DMS153 treated with DMSO at 0.1 percent for 48 hours (cell line): ENCODE data around the gene AFG3L2.
"Not testable (repeated sequence)": the region's sequence is repeated elsewhere in the genome, so short reads cannot be mapped to it uniquely, and the experiment has no call there.

Source experiments
- DNase-seq: peaks from one replicate; lab custom pipeline; 2025; ENCODE audit not compliant: unreplicated experiment; lab: John Stamatoyannopoulos, UW

Gene AFG3L2

DNA sequence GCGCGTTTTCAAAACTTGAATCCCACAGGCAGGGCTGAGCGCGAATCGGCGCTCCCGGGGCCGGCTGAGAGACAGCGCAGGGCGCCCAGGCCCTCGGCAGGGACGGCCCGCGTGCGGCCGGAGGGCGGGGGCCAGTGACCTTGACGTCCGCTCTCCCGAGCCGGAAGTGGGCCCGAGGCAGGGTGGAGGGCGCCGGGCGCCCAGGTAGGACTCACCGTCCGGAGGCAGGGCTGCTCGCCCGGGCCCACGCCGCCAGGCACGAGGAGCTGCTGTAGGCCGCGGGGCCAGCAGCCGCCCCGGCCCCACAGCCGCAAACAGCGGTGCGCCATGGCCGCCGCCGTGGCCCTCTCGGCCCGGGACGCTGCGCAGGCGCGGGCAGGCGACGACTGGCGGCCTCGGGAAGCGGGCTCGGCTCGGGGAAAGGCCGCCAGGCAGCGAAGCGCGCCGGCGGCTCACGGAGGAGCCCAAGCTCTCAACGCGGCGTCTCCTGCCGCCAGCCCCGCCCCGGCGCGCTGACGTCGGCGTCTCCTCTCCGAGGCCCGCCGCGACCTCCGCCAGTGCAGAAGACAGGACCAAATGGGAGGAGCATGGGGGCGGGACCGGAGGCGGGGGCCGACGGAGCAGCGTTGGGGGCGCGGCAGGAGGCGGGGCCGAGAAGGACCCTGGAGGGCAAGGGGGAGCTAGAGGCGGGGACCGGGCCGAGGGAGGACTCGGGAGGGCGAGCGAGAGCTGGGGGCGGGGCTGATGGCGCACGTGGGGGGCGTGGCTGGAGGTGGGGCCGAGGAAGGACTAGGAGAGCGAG is at the start of gene AFG3L2:
Gene AFG3L2 (minus strand): TSS at position 474 of the 802 bp plus-strand sequence. CDS start 145 bp downstream, at position 329.
- DNase-seq = peak; percentile 70

DNA sequence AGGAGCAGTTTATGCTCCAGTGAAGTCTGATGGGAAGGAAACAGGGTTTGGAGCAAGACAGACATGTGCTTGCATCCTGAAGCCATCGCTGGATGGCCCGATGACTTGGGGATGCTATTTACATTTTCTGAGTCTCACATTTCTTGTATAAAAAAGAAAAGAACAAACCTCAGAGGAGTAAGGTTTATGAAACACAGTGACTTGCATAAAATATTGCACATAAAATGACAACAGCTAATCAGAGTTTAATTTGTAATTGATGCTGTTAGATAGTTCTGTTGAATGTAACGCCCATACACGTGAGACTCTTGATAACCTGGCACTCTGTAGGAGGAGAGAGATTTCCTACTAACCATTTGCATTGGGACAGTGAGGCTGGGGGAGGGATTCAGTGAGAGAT is 47.2 kb upstream of the AFG3L2 start:
- no peak for DNase-seq

DNA sequence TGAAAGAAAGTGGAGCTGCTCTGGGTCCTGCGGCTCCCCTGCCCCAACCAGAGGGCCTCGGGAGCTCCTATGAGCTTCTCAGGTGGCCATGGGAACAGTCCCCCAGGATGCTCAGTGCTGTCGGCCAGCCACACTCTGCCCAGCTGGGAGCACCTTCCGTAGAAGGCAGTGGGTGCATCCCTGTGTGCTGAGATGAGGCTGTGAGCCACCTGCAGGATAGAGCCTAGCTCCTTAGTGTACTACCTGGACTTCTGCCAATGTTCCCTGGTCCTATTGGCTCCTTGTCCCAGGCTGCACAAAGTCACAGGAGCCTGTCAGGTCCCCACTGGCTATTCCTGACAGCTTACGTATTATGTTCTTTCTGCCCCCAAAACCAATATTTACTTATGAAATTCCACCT is 46.8 kb upstream of the AFG3L2 start:
- no peak for DNase-seq

DNA sequence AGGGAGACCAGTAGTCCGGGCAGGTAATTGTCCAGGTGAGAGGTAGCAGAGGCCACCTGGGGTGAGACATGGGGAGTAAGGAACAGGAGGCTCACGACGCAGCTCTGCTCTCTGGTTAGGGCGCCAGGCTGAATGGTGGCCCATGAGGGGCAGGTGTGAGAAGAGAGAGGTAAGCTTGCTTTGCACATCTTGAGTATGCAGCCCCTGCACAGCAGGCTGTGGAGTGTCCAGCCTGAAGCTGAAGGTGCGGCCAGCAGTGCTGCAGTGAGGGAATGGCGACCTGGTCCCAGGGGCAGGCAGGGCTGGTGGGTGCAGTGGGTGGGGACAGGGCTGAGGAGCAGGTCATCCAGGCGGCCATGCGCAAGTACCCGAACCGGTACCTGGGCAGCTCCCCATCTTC is 46.4 kb upstream of the AFG3L2 start:
- DNase-seq = no peak

DNA sequence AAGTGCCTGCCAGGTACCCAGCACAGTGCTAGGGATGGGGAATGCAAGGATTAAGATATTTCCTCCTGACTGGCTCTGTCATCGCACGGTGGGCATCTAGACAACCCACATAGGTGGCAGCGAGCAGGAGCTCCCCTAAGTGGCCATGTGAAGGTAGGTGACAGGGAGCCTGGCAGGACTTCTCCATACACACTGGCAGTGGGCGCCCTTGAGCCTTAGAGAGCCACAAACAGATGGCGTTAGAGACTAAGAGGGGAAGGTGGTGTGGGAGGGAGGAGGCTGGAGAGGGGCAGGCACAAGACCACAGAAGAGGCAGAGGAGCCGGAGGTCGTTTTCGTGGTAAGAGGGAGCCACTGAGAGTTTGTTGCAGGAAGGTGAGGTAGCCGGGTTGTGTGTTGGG is 45.9 kb upstream of the AFG3L2 start:
- DNase-seq = no peak

DNA sequence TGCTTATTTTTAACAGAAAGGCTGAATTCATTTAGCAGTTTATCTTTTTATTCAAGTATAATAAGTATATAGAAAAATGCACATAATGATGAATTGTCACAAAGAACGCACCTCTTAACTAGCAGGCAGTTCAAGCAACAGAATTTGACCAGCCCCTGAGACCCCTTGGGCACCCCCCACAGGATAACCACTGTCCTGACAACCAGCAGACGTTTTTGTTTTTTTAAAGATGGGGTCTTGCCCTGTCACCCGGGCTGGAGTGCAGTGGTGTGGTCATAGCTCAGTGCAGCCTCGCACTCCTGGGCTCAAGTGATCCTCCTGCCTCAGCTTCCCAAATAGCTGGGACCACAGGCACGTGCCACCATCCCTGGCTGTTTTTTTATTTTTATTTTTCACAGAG is 44.7 kb upstream of the AFG3L2 start:
- DNase-seq = no peak

DNA sequence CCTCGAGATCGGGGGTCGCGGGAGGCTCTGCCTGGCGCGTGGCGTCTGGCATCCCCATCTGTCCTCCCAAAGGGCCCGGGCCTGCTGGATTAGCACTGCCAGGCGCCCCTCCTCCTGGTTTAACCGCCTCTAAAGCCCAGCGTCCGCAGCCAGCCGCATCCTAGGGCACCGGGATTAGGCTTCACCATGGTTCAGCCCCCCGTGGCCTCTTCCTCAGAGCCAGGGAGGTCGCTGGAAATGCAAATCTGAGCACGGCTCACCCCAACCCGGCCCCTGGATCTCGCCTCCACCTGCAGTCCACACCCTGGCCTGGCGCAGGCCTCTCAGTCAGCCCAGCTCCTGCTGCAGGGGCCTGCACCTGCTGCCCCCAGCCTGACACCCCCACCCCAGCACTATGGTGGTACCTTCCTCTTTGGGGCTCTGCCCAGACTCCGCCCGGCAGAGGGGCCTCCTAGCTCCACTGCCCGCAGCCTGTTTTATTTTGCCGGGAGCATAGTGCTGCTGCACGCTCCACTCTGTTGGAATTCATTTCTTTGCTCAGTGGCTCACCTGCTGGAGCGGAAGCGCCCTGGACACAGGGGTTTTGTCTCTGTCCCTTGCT is 43.9 kb upstream of the AFG3L2 start:
- no peak for DNase-seq

DNA sequence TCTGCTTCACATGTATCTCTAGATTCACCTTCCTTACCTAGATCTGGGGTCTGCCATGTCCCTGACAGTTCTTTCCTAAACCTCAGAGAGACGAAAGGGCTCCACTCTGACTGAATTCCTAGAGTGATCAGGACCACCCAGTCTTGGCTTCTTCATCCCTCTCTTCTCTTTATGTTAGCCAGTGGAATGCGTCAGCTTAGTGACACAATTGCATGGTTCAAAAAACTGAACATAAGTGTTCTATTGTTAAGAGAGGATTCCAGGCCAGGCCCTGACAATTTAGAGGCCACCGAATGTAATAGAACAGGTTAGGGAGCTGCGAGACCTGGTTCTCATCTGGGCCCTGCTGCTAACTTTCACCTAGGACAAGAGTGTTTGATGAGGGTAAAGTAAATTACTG is 40.7 kb upstream of the AFG3L2 start:
- no peak for DNase-seq

DNA sequence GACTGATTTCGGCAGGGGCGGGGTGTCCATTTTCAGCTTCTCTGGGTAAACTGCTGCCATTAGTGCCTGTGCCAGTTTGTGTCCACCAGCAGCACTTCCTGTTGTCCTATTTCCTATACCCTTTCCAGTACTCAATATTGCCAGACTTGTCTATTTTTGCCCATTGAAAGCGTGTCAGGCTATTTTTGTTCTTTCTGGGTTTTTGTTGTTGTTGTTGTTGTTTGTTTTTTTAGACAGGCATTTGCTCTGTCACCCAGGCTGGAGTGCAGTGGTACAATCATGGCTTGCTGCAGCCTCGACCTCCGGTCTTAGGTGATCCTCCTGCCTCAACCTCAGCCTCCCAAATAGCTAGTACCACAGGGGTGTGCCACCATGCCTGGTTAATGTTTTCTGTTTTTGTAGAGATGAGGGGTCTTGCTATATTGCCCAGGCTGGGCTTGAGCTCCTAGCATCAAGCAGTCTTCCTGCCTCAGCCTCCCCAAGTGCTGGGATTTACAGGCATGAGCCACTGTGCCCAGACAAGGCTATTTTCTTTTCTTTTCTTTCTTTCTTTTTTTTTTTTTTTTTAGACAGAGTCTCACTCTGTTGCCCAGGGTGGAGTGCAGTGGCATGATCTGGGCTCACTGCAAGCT is 39.2 kb upstream of the AFG3L2 start:
- no peak for DNase-seq

DNA sequence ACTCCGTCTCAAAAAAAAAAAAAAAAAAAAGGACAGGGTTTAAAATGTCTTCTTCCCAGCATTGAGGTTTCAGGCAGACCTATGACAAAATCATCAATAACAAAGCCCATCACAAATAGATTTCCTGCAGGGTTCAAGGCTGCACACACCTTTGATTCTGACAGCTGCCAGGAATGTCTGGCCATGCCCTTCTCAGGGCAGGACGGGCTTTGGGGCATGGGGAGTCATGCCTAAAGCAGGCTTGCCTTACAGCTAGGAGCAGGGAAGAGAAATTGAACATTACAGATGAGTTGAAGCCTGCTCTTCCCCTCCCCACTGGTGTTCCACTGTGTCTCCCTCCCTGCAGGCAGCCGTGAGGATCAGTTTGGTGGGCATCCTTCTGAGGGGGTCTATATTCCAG is 34.4 kb upstream of the AFG3L2 start:
- DNase-seq = no peak

GRCh38 chr18:12410747-12411146 is 33.7 kb upstream of the AFG3L2 start:
- not testable (repeated sequence) for DNase-seq

- DNase-seq = no peak
Observed at GRCh38 chr18:12410081-12410481, 33.1 kb upstream of the AFG3L2 start.

GRCh38 chr18:12409469-12409868 is 32.4 kb upstream of the AFG3L2 start:
- DNase-seq = no peak

- no peak for DNase-seq
Observed at GRCh38 chr18:12408247-12408869, 31.3 kb upstream of the AFG3L2 start.

- no peak for DNase-seq
Observed at GRCh38 chr18:12406371-12407111, 29.5 kb upstream of the AFG3L2 start.

GRCh38 chr18:12405066-12405465 is 28.0 kb upstream of the AFG3L2 start:
- no peak for DNase-seq

GRCh38 chr18:12403601-12404506 is 26.8 kb upstream of the AFG3L2 start:
- DNase-seq = no peak

- no peak for DNase-seq
Observed at GRCh38 chr18:12401881-12402280, 24.9 kb upstream of the AFG3L2 start.

GRCh38 chr18:12399231-12399630 is 22.2 kb upstream of the AFG3L2 start:
- no peak for DNase-seq

DNA sequence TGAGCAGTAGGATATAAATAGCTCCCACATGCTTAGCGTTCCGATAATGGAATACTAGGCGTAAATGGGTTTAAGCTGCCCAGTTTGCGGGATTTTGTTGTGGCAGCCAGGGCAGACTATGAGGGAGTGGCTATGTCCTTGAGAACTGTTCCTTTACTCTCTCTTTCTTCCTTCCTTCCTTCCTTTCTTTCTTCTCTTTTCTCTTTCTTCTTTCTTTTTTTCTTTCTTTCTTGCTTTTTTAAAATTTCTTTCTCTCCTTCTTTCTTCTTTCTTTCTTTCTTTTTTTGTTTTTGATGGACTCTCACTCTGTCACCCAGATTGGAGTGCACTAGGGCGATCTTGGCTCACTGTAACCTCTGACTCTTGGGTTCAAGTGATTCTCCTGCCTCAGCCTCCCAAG is 21.6 kb upstream of the AFG3L2 start:
- no peak for DNase-seq
